Neural progenitor cell (in vitro differentiated cells): ENCODE results near the gene TRAPPC2.

ENCODE experiments used
- EZH2 ChIP-seq: fragments of 200-600 bp; sonication (generic); IDR thresholded peaks from 2 replicates; pipeline ENCODE4 v1.6.1; 2017; ENCODE audit warnings: antibody characterized with exemption, mild to moderate bottlenecking, moderate library complexity
- EZH2phosphoT487 ChIP-seq: fragments of 200-600 bp; sonication (generic); IDR thresholded peaks from 2 replicates; pipeline ENCODE4 v1.6.1; 2017; ENCODE audit warnings: antibody characterized with exemption
- TF ChIP-seq, protein P1 (sequence below): fragments of 200-600 bp; sonication (generic); IDR thresholded peaks from 2 replicates; pipeline ENCODE4 v1.5.1; 2017; ENCODE audit warnings: antibody characterized with exemption, mild to moderate bottlenecking

GRCh38 chrX:13756381-13756780, 22.0 kb upstream of the TRAPPC2 start:
- TF ChIP-seq, protein P1, sequence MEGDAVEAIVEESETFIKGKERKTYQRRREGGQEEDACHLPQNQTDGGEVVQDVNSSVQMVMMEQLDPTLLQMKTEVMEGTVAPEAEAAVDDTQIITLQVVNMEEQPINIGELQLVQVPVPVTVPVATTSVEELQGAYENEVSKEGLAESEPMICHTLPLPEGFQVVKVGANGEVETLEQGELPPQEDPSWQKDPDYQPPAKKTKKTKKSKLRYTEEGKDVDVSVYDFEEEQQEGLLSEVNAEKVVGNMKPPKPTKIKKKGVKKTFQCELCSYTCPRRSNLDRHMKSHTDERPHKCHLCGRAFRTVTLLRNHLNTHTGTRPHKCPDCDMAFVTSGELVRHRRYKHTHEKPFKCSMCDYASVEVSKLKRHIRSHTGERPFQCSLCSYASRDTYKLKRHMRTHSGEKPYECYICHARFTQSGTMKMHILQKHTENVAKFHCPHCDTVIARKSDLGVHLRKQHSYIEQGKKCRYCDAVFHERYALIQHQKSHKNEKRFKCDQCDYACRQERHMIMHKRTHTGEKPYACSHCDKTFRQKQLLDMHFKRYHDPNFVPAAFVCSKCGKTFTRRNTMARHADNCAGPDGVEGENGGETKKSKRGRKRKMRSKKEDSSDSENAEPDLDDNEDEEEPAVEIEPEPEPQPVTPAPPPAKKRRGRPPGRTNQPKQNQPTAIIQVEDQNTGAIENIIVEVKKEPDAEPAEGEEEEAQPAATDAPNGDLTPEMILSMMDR, result no peak
- TF ChIP-seq EZH2phosphoT487 (no peak), EZH2 (no peak)
